HG03521 (cell line): ENCODE data around the gene GNG13.

Experiments used
- ATAC-seq: cut with Tn5 transposase; IDR thresholded peaks from one replicate; pipeline ENCODE4 v1.9.1; 2021; ENCODE audit warnings: mild to moderate bottlenecking, moderate library complexity; ENCODE audit not compliant: unreplicated experiment

Gene GNG13

GRCh38 chr16:795580-796229 lies 4.8 kb downstream of the GNG13 start:
- no peak for ATAC-seq

- ATAC-seq: no peak
Measured at GRCh38 chr16:794853-795466, 5.6 kb downstream of the GNG13 start.

GRCh38 chr16:794091-794822 lies 6.3 kb downstream of the GNG13 start:
- ATAC-seq: no peak

GRCh38 chr16:793414-793813 lies 7.1 kb downstream of the GNG13 start:
- ATAC-seq: no peak

- no peak for ATAC-seq
Measured at GRCh38 chr16:792221-792995, 8.1 kb downstream of the GNG13 start.

GRCh38 chr16:791131-791530 lies 9.4 kb downstream of the GNG13 start:
- ATAC-seq: no peak

GRCh38 chr16:790086-790485 lies 10.4 kb downstream of the GNG13 start:
- no peak for ATAC-seq

GRCh38 chr16:789191-789850 lies 11.2 kb downstream of the GNG13 start:
- no peak for ATAC-seq

- peak; percentile 68 for ATAC-seq
Measured at GRCh38 chr16:788399-789126, 12.0 kb downstream of the GNG13 start, which contains the start of gene CHTF18. TSS of gene CHTF18 (plus strand) at chr16:788620. CDS start at chr16:788685, 65 bp downstream.

- ATAC-seq: no peak
Measured at GRCh38 chr16:787978-788398, 12.5 kb downstream of the GNG13 start, which contains the start of gene RPUSD1. TSS of gene RPUSD1 (minus strand) at chr16:788381. CDS start at chr16:787737, 644 bp downstream.

GRCh38 chr16:787321-787966 lies 13.1 kb downstream of the GNG13 start:
- ATAC-seq: no peak

GRCh38 chr16:785563-786535 lies 14.7 kb downstream of the GNG13 start:
- no peak for ATAC-seq

GRCh38 chr16:784431-784830 lies 16.1 kb downstream of the GNG13 start:
- ATAC-seq: no peak

GRCh38 chr16:783404-784161 lies 17.0 kb downstream of the GNG13 start:
- ATAC-seq: no peak

GRCh38 chr16:782766-783403 lies 17.6 kb downstream of the GNG13 start:
- ATAC-seq: no peak

GRCh38 chr16:782258-782657 lies 18.3 kb downstream of the GNG13 start:
- no peak for ATAC-seq
